GM23338 (cell line): ENCODE measurements around the gene PRAC2.

Source experiments
- CTCF ChIP-seq, 2 experiments: fragments of 200-600 bp in 1 of 2; sonication (generic) in 1 of 2; conservative IDR thresholded peaks; 2 replicates each; pipeline versions ENCODE4 v1.5.1 to v1.6.1; 2016 to 2017; ENCODE audit warnings: antibody characterized with exemption in 2 of 2, low read depth in 2 of 2, mild to moderate bottlenecking in 2 of 2, moderate library complexity in 1 of 2
- REST ChIP-seq: IDR thresholded peaks from one replicate; pipeline ENCODE4 v1.6.1; 2018; ENCODE audit warnings: antibody characterized with exemption; ENCODE audit not compliant: unreplicated experiment
- ZNF462 ChIP-seq: fragments of 250-450 bp; sonication (Bioruptor Pico); IDR thresholded peaks from 2 replicates; pipeline ENCODE4 v1.5.0; 2020; ENCODE audit warnings: mild to moderate bottlenecking, moderate library complexity

DNA sequence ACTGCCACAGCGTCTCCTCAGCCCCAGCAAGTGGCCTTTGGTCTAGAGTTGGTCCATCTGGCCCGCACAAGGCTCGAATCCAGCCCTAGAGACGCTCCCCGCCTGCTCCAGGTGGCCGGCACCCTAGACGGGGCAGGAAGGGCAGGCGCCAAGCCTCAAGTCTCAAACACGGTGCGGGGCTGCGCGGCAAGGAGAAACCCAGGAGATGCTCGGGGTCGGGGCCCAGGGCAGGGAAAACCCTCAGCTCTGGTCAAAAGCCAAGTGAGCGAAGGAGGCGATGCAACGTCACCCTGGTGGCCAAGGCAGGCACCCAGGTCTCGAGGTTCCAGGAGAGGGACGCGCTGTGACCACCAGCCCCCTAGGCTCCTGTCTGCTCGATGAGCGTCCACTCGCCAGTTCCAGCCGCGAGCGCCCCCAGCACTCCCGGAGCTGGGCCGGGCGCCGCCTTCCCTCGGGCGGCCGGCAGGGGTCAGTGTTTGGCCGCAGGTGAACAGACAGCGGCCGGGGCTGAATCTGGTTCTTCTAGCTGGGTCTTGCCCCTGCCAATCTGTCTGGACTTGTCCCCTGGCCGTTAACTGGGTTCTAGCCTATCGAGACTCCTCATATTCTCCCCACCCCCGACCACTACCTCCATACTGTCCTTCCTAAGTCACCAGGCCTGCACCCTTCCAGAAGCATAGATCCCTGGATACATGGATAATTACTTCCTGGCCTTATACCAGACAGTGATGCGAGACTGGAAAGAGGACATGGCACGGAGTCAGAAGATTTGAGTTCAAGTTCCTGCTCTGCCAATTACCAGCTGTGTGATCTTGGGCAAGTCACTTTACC lies 44.6 kb upstream of the PRAC2 start:
- TF ChIP-seq REST (no peak), ZNF462 (no peak), CTCF (conservative IDR thresholded peaks at IDR 0.05; ENCODE audit: low read depth in 2 of 2) (peak; percentile 89 to 97)
